Gastroesophageal sphincter (tissue), 4 donors: ENCODE results near the gene SLC19A2. TPM values are rescaled to one million over a fixed set of nuclear protein-coding genes. Genes with fewer than 3 reads are reported as not detected.

Experiments
- ATAC-seq: fragments of 150-250 bp; one replicate; pipeline ENCODE4 v1.9.1; 2016; ENCODE audit warnings: mild to moderate bottlenecking, moderate library complexity
- H3K27ac ChIP-seq, 4 donors: fragments of 200-600 bp; sonication (generic) in 3 of 4; 1 replicate in 3 of 4; 2 replicates in 1 of 4; pipeline ENCODE4 v1.5.1; 2016 to 2019
- H3K27me3 ChIP-seq: fragments of 200-600 bp; sonication (generic); one replicate; pipeline ENCODE4 v1.5.1; 2019
- H3K36me3 ChIP-seq, 2 donors: fragments of 200-600 bp; sonication (generic); one replicate each; pipeline ENCODE4 v1.5.1; 2019; ENCODE audit warnings: control low read depth in 1 of 2
- H3K4me1 ChIP-seq, 3 donors: fragments of 200-600 bp; sonication (generic); 1 replicate in 2 of 3; 2 replicates in 1 of 3; pipeline ENCODE4 v1.5.1; 2016 to 2019; ENCODE audit warnings: control low read depth in 2 of 3
- H3K4me3 ChIP-seq, 2 donors: fragments of 200-600 bp; sonication (generic); one replicate each; pipeline ENCODE4 v1.5.1; 2019; ENCODE audit warnings: mild to moderate bottlenecking in 1 of 2, moderate library complexity in 1 of 2
- H3K9me3 ChIP-seq, 3 donors: fragments of 200-600 bp; sonication (generic); one replicate each; pipeline ENCODE4 v1.5.1; 2017 to 2019; ENCODE audit warnings: control low read depth in 2 of 3
- EP300 ChIP-seq: sonication (generic); formaldehyde crosslinking; IDR thresholded peaks from one replicate; pipeline ENCODE4 v1.6.1; 2017; ENCODE audit warnings: antibody characterized with exemption, mild to moderate bottlenecking
- POLR2A ChIP-seq, 2 donors: fragments of 450-650 bp; IDR thresholded peaks; one replicate each; pipeline ENCODE4 v1.6.1; 2017; ENCODE audit warnings: antibody characterized with exemption in 2 of 2, mild to moderate bottlenecking in 2 of 2, moderate library complexity in 1 of 2
- POLR2AphosphoS5 ChIP-seq: sonication (generic); formaldehyde crosslinking; IDR thresholded peaks from one replicate; pipeline ENCODE4 v1.6.1; 2017; ENCODE audit warnings: antibody characterized with exemption
- WGBS, 2 donors: methylation state at CpG; one replicate each; pipeline ENCODE4 v1.1.5; 2018; ENCODE audit warnings: low coverage in 1 of 2; 5-methylcytosine and 5-hydroxymethylcytosine counted together
- total RNA-seq, 4 donors: library from RNA; depleted of rRNA; stranded (reverse); fragments of >200 nt; gene quantifications; one replicate each; pipeline ENCODE4 v1.1.0, GENCODE V29; 2016
- TF ChIP-seq, protein P1 (sequence below), 4 experiments: fragments of 200-600 bp in 2 of 4; fragments of 450-650 bp in 2 of 4; sonication (generic) in 1 of 4; IDR thresholded peaks; one replicate each; pipeline ENCODE4 v1.5.1; 2017 to 2019; ENCODE audit warnings: antibody characterized with exemption in 4 of 4, mild to moderate bottlenecking in 2 of 4, moderate library complexity in 2 of 4

The SLC19A2 gene
- total RNA-seq, 4 donors from 2014 or later, result 17.6 to 47.7 (median 25.9) TPM

DNA sequence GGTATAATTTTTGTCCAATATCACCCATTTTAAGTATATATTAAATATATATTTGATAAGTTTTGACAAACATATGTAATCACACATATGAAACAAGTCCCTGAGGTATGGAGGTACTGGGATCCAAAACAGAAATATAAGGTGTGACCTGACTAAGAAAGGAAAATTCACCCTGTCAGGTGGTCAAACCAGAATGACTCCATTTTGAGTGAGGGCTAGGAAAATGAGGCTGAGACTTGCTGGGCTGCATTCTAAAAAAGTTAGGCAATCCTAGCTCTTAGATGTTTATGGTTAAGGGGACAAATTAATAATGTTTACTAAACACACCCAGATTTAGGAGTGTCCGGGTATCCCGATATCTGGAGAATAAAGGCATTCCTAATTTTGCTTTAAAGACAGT is 11.6 kb upstream of the SLC19A2 start:
- H3K4me3 ChIP-seq, result no peak overlapping the region
- no peaks in the 10 kb centered on the region for H3K9me3 ChIP-seq
- 93 to 100% methylated on average over 2 of the region's 2 CpGs for WGBS, 2 donors
- no peak for TF ChIP-seq EP300
- no peak for TF ChIP-seq POLR2AphosphoS5
- no peak for TF ChIP-seq POLR2A (IDR thresholded peaks at IDR 0.05)
- TF ChIP-seq, protein P1, sequence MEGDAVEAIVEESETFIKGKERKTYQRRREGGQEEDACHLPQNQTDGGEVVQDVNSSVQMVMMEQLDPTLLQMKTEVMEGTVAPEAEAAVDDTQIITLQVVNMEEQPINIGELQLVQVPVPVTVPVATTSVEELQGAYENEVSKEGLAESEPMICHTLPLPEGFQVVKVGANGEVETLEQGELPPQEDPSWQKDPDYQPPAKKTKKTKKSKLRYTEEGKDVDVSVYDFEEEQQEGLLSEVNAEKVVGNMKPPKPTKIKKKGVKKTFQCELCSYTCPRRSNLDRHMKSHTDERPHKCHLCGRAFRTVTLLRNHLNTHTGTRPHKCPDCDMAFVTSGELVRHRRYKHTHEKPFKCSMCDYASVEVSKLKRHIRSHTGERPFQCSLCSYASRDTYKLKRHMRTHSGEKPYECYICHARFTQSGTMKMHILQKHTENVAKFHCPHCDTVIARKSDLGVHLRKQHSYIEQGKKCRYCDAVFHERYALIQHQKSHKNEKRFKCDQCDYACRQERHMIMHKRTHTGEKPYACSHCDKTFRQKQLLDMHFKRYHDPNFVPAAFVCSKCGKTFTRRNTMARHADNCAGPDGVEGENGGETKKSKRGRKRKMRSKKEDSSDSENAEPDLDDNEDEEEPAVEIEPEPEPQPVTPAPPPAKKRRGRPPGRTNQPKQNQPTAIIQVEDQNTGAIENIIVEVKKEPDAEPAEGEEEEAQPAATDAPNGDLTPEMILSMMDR (IDR thresholded peaks at IDR 0.05), result no peak
- no peak overlapping the region for H3K27ac ChIP-seq
- H3K27me3 ChIP-seq, result no peaks in the 10 kb centered on the region
- H3K36me3 ChIP-seq, result no peaks in the 10 kb centered on the region
- no peaks in the 10 kb centered on the region for H3K4me1 ChIP-seq
- no peak for ATAC-seq

DNA sequence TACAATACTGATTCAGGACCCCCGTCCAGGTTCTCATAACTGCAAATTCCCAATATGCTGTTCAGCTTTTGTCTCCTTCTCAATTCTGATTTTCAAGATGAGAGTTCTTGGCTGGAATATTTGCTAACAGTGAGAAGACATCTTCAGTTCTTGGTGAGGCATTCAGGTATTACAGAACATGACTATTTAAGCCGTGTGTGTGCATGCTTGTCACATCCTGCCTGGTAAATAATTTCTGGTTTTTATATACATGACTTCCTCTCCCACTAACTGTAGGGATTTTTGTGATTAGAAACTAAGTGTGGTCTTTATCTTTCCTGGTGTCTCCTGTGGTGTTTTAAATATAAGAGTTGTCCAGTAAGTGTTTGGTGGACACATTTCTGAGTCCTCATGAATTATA is 10.2 kb upstream of the SLC19A2 start:
- no peaks in the 10 kb centered on the region for H3K27me3 ChIP-seq
- no peak for ATAC-seq
- 58 to 70% methylated on average over 1 to 2 of the region's 2 CpGs for WGBS, 2 donors
- H3K4me3 ChIP-seq, result no peak overlapping the region
- no peaks in the 10 kb centered on the region for H3K4me1 ChIP-seq
- TF ChIP-seq, protein P1 (IDR thresholded peaks at IDR 0.05), result no peak
- TF ChIP-seq EP300 (no peak), POLR2AphosphoS5 (no peak), POLR2A (IDR thresholded peaks at IDR 0.05) (no peak)
- no peaks in the 10 kb centered on the region for H3K36me3 ChIP-seq
- no peak overlapping the region for H3K27ac ChIP-seq
- H3K9me3 ChIP-seq, result no peaks in the 10 kb centered on the region

DNA sequence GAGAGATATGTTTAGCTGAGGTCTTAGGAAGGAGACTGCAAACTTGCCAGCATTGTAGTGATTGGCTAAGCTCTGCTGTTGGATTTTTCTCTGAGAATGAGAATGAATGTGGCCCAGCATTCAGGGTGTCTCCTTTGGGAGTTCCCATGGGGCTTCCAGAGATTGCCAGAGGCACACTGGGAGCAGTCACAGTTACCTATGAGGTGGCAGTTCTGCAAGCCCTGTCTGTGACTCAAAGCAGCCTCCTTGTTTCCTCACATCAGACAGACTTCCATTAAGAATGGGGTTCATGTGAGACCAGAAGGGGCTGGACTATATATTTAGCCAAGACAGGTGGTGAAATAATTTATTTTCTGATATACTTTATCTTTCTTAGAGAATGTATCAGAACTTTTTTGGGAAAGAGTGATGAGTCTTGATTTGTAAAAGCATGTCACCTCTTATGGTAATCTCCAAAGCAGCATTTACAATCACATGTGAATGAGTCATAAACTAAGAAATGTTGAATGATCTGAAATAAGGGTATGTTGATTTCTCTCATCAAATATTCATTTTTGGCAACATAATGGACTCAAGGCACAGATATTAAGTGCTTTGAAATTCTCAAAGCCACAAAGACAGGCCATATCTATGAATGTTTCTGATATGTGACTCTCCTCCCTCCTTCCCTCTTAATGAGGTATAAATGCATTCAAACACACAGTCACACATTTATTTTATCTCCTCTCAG is 9.5 kb upstream of the SLC19A2 start:
- H3K36me3 ChIP-seq, result no peaks in the 10 kb centered on the region
- H3K27ac ChIP-seq, result no peak overlapping the region
- H3K4me3 ChIP-seq, result no peak overlapping the region
- no peaks in the 10 kb centered on the region for H3K4me1 ChIP-seq
- H3K27me3 ChIP-seq, result no peaks in the 10 kb centered on the region
- no peak for ATAC-seq
- TF ChIP-seq POLR2AphosphoS5, result no peak
- H3K9me3 ChIP-seq, result no peaks in the 10 kb centered on the region

DNA sequence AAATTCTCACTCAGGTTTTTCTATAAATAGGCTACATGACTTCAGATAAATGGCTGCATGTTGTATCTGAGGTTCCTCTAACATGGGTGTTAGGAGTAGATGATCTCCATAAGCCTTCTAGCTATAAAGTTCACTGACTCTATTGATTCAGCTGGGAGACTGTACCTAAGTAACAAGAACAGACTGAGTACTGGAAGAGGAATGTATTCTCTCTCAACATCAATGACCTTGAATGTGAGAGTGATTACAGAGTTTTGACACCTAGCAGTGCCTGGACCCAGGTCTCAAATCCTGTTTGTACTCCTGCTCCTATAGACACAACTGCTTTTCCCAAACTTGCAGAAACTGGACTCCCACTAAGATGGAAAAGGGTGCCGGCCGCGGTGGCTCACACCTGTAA is 8.6 kb upstream of the SLC19A2 start:
- no peak for ATAC-seq
- Histone ChIP-seq H3K9me3 (no peaks in the 10 kb centered on the region), H3K27me3 (no peaks in the 10 kb centered on the region), H3K4me3 (no peak overlapping the region), H3K36me3 (no peaks in the 10 kb centered on the region), H3K4me1 (no peaks in the 10 kb centered on the region), H3K27ac (no peak overlapping the region)
- TF ChIP-seq, protein P1 (IDR thresholded peaks at IDR 0.05), result no peak
- TF ChIP-seq EP300, result no peak
- TF ChIP-seq POLR2A (IDR thresholded peaks at IDR 0.05), result no peak
- TF ChIP-seq POLR2AphosphoS5, result no peak
- WGBS, 2 donors, result 100% methylated on average over 1 of the region's 3 CpGs; no CpG with 5 or more reads in 1 of the 2 donors

DNA sequence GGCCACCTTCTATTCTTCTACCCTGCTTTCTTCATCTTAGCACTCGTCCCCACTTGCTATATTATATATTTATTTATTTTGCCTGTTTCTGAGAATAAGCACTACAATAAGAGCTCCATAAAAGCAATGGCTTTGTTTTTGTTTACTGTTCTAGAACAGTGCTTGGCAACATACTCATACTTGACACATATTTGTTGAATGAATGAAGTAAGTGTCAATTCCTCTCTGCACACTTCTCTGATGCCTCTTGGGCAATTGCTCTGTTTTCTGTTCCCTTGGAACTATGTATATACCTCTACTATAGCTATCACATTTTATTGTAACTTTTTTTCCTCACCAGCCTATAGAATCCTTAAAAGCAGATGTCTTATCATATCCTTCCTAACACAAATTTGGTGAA is 7.5 kb upstream of the SLC19A2 start:
- Histone ChIP-seq H3K36me3 (no peaks in the 10 kb centered on the region), H3K27ac (no peak overlapping the region), H3K27me3 (no peaks in the 10 kb centered on the region), H3K4me3 (no peak overlapping the region), H3K4me1 (no peaks in the 10 kb centered on the region), H3K9me3 (no peaks in the 10 kb centered on the region)
- ATAC-seq, result no peak
- 73 to 100% methylated on average over 1 of the region's 1 CpG for WGBS, 2 donors
- TF ChIP-seq, protein P1 (IDR thresholded peaks at IDR 0.05), result no peak
- TF ChIP-seq EP300 (no peak), POLR2AphosphoS5 (no peak), POLR2A (IDR thresholded peaks at IDR 0.05) (no peak)
